Left kidney (tissue), 8 donors: ENCODE results near the gene C11orf87. TPM values are rescaled to one million over a fixed set of nuclear protein-coding genes. Genes with fewer than 3 reads are reported as not detected.

ENCODE experiments used
- DNase-seq: peaks from one replicate; pipeline ENCODE4 v3.0.0-alpha.2; 2013
- long read RNA-seq, 8 donors: transcript quantifications; one replicate each; lab custom pipeline, GENCODE V29; 2026
- polyA plus RNA-seq: library from polyadenylated mRNA; unstranded; fragments of 120-200 nt; gene quantifications from one replicate; pipeline ENCODE4 v1.2.1, GENCODE V29; 2013; ENCODE audit not compliant: insufficient read length

Gene C11orf87
- 0.22 TPM for polyA plus RNA-seq
- long read RNA-seq, donor 1: 0 reads
- long read RNA-seq, donor 2: 0 reads
- long read RNA-seq, donor 3: 0 reads
- long read RNA-seq, donor 4: 0 reads
- long read RNA-seq, donor 5: 0 reads
- long read RNA-seq, donor 6: 0 reads
- long read RNA-seq, donor 7: 0 reads
- long read RNA-seq, donor 8: 0 reads

DNA sequence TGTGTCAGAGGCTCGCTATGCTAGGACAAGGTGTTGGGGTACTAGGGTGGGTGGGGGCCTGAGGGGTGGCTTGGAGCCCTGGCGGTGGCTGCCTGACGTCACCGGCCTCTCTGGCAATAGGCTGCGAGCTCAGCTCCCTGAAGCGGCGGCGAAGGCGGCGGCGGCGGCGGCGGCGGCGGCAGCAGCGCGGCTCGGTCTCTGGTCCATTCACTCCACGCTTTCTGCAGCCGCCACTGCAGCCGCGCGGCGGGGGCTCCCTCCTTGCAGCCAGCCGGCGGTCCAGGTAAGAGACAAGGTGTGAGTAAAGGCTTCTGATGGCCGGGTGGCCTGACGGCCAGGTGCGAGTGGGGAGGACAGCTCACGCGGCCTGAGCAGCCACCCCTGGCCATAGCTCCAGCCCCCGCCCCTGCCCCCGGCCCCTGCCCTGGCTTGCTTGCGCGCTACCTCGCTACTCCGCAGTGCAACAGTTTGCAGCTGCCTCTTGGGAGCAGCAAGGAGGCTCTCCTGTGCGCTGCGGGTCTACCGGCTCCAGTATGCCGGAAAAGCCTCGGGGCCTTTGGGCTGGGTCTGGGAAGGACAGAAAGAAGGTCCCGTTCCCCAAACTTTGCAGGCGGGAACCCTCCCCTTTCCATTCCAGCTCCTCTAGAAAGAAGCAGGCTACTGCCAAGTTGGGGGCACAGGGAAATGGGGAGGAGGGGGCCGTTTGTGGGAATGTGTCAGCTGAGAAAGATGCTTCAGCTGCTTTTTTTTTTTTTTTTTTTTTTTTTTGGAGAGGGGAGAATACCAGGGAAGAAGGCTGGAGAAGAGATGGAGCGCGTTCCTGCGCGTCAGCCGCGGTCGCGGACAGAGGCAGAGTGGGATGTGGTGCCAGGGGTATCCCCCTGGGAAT lies at the start of gene C11orf87:
C11orf87 (plus strand) TSS at position 210 of the 889 bp plus-strand sequence. CDS start 1,444 bp downstream, outside the sequence.
- DNase-seq: no peak

DNA sequence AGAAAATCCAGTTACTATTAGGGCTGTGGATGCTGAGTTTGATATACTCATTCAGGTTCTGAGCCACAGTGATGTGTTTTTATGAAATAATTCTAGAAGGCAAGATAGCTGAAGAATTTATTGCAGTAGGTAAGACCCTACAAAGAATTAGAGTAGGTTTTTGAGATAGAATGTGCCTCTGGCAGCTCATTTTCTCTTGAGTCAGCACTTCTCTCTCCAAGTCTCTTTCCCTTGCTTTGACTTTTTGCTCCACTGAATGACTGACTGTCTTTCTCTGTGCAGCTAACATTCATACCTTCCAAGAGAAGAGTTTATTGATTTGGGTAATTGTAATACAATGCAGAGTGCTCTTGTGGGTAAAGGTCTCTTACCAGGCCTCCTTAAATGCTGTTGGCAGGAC lies 48.0 kb upstream of the C11orf87 start:
- no peak for DNase-seq

- DNase-seq: no peak
Observed at GRCh38 chr11:109374441-109374840, 47.5 kb upstream of the C11orf87 start.

DNA sequence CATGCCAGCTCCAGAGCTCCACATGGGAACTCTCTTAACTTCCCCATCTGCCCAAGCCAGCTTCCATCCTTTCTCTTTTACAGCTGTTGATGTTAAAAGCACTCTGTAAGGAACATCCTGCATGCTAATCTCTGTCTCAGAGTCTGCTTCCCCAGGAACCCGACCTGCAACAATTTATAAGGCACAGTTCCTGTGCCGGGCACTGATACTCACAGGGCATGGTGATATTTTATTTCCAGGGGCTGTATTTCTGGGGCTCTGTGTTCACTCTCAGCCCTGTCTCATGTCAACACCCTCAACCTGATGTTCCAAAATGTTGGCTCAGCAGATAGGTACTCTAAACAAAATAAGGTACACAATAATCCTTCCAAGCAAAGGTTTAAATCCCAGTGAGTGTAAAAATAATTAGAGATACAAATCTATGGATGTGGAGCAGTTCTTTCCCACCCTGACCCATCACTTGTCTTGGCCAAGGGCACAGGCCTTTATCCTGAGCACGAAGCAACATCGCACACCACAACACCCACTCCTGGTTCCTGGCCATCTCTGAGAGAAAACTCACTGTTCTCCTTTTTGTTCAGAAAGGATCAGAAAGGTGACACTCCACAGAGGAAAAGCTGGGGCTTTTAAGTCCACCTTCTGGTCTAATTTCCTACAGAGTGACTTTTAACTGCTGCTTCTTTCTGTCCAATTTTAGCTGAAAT lies 44.8 kb upstream of the C11orf87 start:
- peak; percentile 3 for DNase-seq

DNA sequence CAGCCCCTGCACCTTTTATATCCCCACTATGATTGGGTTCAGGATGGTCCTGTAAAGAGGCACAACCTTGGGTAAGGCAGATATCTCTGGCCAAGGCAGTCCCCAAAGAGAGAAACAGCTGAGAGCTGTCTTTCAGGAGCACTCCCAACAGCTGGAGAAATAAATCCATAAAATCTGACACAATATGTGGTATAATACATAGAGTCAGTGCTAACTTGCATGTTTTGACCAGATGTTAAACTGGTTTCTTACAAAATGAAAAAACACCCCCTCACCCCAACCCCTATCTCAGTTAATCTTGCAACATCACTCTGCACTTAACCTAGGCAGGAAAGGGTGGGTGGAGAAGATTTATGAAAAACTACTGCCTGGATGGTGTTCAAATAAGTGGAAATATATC lies 44.0 kb upstream of the C11orf87 start:
- peak; percentile 4 for DNase-seq

- DNase-seq: peak; percentile 1
Observed at GRCh38 chr11:109383306-109383705, 38.7 kb upstream of the C11orf87 start.

DNA sequence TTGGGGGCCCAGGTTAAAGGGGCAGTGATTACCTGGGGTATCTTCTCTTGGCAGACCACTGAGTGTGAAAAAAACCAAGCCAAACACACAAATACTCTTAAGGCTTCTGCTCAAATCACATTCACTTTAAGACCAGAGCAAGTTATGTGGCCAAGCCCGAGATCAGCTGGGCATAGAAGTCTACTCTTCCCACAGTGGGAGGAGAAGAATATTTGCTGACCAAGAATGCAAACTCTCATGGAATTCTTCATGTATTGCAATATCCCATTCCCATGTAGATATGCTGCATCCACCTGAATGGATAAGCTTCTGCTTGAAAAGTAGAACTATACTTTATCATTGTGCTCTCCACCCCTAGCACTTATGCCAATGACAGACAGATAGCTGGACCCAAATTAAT lies 37.1 kb upstream of the C11orf87 start:
- DNase-seq: no peak

DNA sequence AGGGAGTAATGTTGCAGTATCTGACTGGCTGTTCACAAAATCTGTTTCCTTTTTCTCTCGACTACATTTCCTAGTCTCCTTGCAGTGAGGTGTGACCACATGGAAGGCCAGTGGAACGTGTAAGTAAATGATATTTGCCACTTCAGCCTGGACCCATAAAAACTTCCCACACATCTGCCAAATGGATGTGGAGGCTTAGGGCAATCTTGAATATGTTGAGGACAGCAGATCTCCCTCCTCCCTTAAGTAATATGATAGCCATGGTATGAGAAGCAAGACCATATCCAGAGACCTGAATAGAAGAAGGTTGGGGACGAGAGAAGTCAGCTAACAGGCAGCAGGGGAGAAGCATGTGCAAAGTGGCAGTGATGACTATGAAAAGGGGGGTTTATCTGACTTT lies 33.0 kb upstream of the C11orf87 start:
- DNase-seq: peak; percentile 19

GRCh38 chr11:109390752-109391151 lies 31.2 kb upstream of the C11orf87 start:
- DNase-seq: no peak

DNA sequence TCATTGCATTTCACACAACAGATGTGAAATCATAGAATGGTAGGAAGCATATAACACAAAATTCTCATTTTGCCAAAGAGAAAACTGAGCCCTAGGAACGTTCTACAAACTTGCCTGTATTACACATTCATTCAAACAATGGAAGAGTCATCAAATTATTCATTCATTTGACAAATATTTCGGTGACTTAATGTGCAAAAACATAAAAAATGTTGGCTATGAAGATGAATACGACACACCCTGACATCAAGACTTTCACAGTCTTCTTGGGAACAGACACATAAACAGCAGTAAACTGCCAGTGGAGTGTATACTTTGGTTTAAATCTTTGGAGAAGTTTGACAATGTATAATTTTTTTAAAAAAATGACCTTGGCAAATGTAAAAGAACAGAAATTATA lies 20.4 kb upstream of the C11orf87 start:
- DNase-seq: no peak

- DNase-seq: no peak
Observed at GRCh38 chr11:109405671-109406070, 16.3 kb upstream of the C11orf87 start.

GRCh38 chr11:109416601-109417000 lies 5.4 kb upstream of the C11orf87 start:
- DNase-seq: no peak

DNA sequence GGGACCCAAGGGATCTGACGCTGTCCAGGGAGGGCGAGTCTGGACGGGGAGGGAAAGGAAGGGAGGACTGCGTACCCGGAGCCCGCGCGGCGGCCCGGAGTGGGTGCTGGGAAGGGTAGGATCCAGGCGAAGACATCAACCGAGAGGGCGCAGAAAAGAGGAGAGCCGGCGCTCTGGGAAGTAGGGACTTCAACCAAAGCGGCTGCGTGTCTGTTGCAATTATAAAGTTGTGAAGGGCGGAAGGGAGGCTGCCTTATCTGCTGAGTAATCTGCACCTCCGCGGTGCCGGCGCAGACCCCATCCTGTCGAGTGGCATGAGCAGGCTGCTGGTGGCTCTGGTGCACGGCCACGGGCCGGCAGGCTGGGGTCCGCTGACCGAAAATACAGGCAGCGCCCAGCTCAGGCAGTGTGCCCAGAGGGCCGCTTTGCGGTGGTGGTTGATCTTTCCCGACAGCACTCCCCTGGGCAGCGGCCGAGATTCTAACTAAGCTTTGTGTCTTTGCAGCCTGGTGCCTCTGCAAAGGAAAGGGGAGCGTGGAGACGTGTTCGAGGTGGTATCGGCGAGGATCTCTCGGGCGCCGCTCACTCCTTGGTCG lies 978 bp downstream of the C11orf87 start:
- peak; percentile 3 for DNase-seq

GRCh38 chr11:109423466-109424190 lies 1.6 kb downstream of the C11orf87 start:
- DNase-seq: no peak

- DNase-seq: peak; percentile 69
Observed at GRCh38 chr11:109424901-109425300, 2.9 kb downstream of the C11orf87 start.

GRCh38 chr11:109425554-109425953 lies 3.6 kb downstream of the C11orf87 start:
- DNase-seq: no peak

GRCh38 chr11:109426442-109427240 lies 4.7 kb downstream of the C11orf87 start:
- DNase-seq: no peak

DNA sequence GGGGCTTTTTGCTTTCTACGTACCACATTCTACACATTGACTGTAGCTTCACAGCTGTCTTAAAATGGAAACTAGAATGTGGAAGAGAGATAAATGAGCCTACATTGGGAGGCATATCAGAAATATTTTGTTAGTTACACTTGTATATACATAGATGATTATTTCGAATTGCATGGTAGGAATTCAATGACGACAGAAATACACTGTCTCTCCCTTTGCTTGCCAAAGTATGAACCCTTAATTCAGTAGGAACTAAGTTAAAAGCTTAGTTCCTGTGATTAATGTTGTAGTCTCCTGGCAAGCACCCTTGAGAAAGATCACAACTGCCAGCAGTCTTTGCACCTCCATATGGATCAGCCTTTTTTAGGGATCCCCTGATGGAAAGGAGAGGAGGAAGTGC lies 10.1 kb downstream of the C11orf87 start:
- DNase-seq: no peak

DNA sequence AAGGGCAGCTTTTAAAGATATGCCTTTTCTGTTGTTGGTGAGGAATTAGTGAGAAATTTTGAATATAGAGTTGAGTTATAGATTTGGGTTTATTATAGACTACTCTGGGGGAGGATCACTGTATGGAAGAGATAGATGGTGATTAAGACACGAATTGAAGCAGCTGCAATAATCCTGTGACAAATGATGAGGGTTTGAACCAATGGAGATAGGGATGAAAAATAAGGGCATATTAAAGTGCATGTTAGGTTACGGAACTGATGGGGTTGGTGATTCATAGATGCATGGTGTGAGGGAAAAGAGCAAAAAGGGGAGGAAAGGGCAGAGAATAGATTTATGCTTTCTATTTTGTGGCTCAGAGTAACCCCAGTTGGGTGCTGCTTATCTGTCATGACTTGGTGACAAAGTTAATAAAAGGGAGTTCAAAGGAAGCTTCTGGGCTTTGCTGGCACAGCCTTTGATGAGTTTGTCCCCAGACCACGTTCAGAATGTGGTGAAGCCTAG lies 11.8 kb downstream of the C11orf87 start:
- no peak for DNase-seq

GRCh38 chr11:109435121-109435742 lies 13.2 kb downstream of the C11orf87 start:
- DNase-seq: no peak
